Measurements from ENCODE around the gene TMEM120A.

DNA sequence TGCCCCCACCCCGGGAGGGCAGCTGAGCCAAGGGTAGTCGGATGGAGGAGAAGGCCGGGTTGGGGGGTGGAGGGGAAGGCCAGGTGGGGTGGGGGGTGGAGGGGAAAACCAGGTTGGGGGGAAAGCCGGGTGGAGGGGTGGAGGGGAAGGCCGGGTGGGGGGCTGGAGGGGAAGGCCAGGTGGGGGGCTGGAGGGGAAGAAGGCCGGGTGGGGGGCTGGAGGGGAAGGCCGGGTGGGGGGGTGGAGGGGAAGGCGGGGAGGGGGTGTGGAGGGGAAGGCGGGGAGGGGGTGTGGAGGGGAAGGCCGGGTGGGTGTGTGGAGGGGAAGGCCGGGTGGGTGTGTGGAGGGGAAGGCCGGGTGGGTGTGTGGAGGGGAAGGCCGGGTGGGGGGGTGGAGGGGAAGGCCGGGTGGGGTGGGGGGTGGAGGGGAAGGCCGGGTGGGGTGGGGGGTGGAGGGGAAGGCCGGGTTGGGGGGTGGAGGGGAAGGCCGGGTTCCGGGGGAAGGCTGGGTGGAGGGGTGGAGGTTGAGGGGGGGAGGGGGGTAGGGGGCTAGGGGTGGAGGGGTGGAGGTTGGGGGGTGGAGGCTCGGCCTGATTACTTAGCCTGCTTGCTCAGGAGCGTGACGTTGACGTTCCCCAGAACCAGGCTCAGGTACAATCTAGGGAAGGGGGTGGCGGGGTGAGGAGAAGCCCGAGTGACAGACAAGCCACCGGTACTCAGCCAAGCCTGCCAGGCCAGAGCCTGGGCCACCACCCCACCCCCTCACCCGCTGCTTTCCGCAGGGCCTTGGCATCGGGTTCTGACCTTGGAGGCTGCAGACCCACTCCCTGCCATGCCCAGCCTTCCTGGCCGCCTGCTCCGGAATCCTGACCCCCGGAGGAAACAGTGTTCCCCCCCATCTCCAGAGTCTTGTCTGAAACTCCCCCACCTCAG lies 5.6 kb downstream of the TMEM120A start:
- TF ChIP-seq, protein P1, sequence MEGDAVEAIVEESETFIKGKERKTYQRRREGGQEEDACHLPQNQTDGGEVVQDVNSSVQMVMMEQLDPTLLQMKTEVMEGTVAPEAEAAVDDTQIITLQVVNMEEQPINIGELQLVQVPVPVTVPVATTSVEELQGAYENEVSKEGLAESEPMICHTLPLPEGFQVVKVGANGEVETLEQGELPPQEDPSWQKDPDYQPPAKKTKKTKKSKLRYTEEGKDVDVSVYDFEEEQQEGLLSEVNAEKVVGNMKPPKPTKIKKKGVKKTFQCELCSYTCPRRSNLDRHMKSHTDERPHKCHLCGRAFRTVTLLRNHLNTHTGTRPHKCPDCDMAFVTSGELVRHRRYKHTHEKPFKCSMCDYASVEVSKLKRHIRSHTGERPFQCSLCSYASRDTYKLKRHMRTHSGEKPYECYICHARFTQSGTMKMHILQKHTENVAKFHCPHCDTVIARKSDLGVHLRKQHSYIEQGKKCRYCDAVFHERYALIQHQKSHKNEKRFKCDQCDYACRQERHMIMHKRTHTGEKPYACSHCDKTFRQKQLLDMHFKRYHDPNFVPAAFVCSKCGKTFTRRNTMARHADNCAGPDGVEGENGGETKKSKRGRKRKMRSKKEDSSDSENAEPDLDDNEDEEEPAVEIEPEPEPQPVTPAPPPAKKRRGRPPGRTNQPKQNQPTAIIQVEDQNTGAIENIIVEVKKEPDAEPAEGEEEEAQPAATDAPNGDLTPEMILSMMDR (IDR thresholded peaks at IDR 0.05; ENCODE audit: low read depth, low read length): no peak
- TF ChIP-seq POLR2A (IDR thresholded peaks at IDR 0.05; ENCODE audit: extremely low read depth, insufficient read length): no peak
